HepG2 (cell line): ENCODE data around the gene DRAXIN. TPM values are rescaled to one million over a fixed set of nuclear protein-coding genes. Genes with fewer than 3 reads are reported as not detected.

Source experiments
- ATAC-seq: fragments of 200-7000 bp; cut with Tn5 transposase; 3 replicates; pipeline ENCODE4 v1.9.1; 2020; ENCODE audit warnings: mild to moderate bottlenecking, moderate library complexity
- BruUV-seq: library from RNA; stranded (reverse); fragments of 400-500 nt; replicated peaks from 2 replicates; lab custom pipeline; 2021; lab: Mats Ljungman, UMichigan
- CTCF ChIA-PET: fragments of 300-600 bp; formaldehyde crosslinking; extraction: SDS; loops from one replicate; lab custom pipeline; 2021; ENCODE audit warnings: low total read pairs, inconsistent platforms, low intra/inter-chr PET ratio; lab: Yijun Ruan, JAX
- POLR2A ChIA-PET: fragments of 350-600 bp; sonication (Branson Sonifier 250); formaldehyde crosslinking; loops from one replicate; lab custom pipeline; 2020; ENCODE audit warnings: antibody characterized with exemption, inconsistent platforms; lab: Yijun Ruan, JAX
- DNase-seq: peaks from one replicate; pipeline ENCODE4 v3.0.0-alpha.2; 2015; ENCODE audit warnings: low spot score
- FAIRE-seq: peaks from 3 replicates; lab custom pipeline; 2011; peaks lifted over from hg19 to GRCh38; lab: Jason Lieb, UNC
- H2AFZ ChIP-seq: one replicate; pipeline ENCODE4 v1.6.1; 2011; ENCODE audit warnings: low read length, inconsistent platforms
- H3K27ac ChIP-seq: fragments of 300-600 bp; 3 replicates; pipeline ENCODE4 v1.8.0; 2011; ENCODE audit warnings: mixed run types, mild to moderate bottlenecking, mixed read lengths, low read length, inconsistent platforms; ENCODE audit not compliant: insufficient read depth; ENCODE audit errors: extremely low read length
- H3K27me3 ChIP-seq, 2 experiments: fragments of 200-600 bp in 1 of 2; 2 replicates in 1 of 2; 3 replicates in 1 of 2; pipeline versions ENCODE4 v1.6.0 to v1.8.0; 2011; ENCODE audit warnings: low read length in 2 of 2, mild to moderate bottlenecking in 2 of 2, moderate library complexity in 2 of 2, inconsistent platforms in 1 of 2; ENCODE audit not compliant: insufficient read depth in 2 of 2, control insufficient read depth in 1 of 2
- H3K36me3 ChIP-seq, 2 experiments: fragments of 200-600 bp in 1 of 2; replicated peaks in 1 of 2; 2 replicates in 1 of 2; 3 replicates in 1 of 2; pipeline versions ENCODE4 v1.5.1 to v1.8.0; 2011; ENCODE audit warnings: low read length in 2 of 2, inconsistent platforms in 1 of 2; ENCODE audit not compliant: insufficient read depth in 2 of 2, control insufficient read depth in 1 of 2
- H3K4me1 ChIP-seq: 2 replicates; pipeline ENCODE4 v1.5.1; 2012; ENCODE audit warnings: low read length, inconsistent platforms; ENCODE audit not compliant: insufficient read depth
- H3K4me2 ChIP-seq: 2 replicates; pipeline ENCODE4 v1.6.0; 2011; ENCODE audit warnings: low read depth, low read length, inconsistent platforms
- H3K4me3 ChIP-seq, 3 experiments: fragments of 200-600 bp in 1 of 3; sonication (generic), shearing (Covaris generic) in 1 of 3; replicated peaks in 1 of 3; 2 replicates each; pipeline ENCODE4 v1.5.1; 2011 to 2016; ENCODE audit warnings: low read length in 3 of 3, inconsistent platforms in 2 of 3, low read depth in 2 of 3, mild to moderate bottlenecking in 2 of 3, control low read depth in 1 of 3, mixed read lengths in 1 of 3; ENCODE audit not compliant: insufficient read depth in 1 of 3
- H3K79me2 ChIP-seq: one replicate; pipeline ENCODE4 v1.6.1; 2011; ENCODE audit warnings: low read length, inconsistent platforms; ENCODE audit not compliant: insufficient read depth
- H3K9ac ChIP-seq: 2 replicates; pipeline ENCODE4 v1.6.0; 2011; ENCODE audit warnings: mild to moderate bottlenecking, low read depth, low read length, inconsistent platforms; ENCODE audit not compliant: insufficient read depth
- H3K9me3 ChIP-seq: 2 replicates; pipeline ENCODE4 v1.5.1; 2012; ENCODE audit warnings: mild to moderate bottlenecking, low read length
- H4K20me1 ChIP-seq: 2 replicates; pipeline ENCODE4 v1.6.0; 2011; ENCODE audit warnings: inconsistent platforms, mild to moderate bottlenecking, low read length, moderate library complexity; ENCODE audit not compliant: insufficient read depth
- MXI1 ChIP-seq: IDR thresholded peaks from 3 replicates; pipeline ENCODE4 v1.6.1; 2012; ENCODE audit warnings: low read depth, low read length, inconsistent platforms, borderline replicate concordance
- RAD21 ChIP-seq: fragments of 450-650 bp; formaldehyde crosslinking; IDR thresholded peaks from 2 replicates; pipeline ENCODE4 v1.5.0; 2020; ENCODE audit warnings: mild to moderate bottlenecking
- RBFOX2 ChIP-seq: fragments of 200-400 bp; formaldehyde crosslinking; IDR thresholded peaks from 2 replicates; pipeline ENCODE4 v1.6.1; 2017; ENCODE audit warnings: low read depth, mild to moderate bottlenecking, low read length
- SMARCE1 ChIP-seq: fragments of 450-650 bp; IDR thresholded peaks from 2 replicates; pipeline ENCODE4 v1.6.1; 2017; ENCODE audit warnings: borderline replicate concordance
- SMC3 ChIP-seq: IDR thresholded peaks from 2 replicates; pipeline ENCODE4 v1.6.1; 2011; ENCODE audit warnings: low read length, improper control_type of control experiment
- SSRP1 ChIP-seq: IDR thresholded peaks from 2 replicates; pipeline ENCODE4 v1.6.1; 2016; ENCODE audit warnings: control low read depth
- STAG1 ChIP-seq: sonication (generic); formaldehyde crosslinking; IDR thresholded peaks from 2 replicates; pipeline ENCODE4 v1.4.0; 2020; ENCODE audit warnings: missing genetic modification reagents
- SUZ12 ChIP-seq: fragments of 150-350 bp; IDR thresholded peaks from 2 replicates; pipeline ENCODE4 v1.6.1; 2014; ENCODE audit warnings: low read depth, low read length
- TRAFD1 ChIP-seq: sonication (generic); formaldehyde crosslinking; IDR thresholded peaks from 2 replicates; pipeline ENCODE4 v1.5.1; 2020; ENCODE audit warnings: missing genetic modification reagents, mild to moderate bottlenecking, borderline replicate concordance
- XRCC5 ChIP-seq: fragments of 200-400 bp; formaldehyde crosslinking; optimal IDR thresholded peaks from 2 replicates; pipeline ENCODE3; 2017; ENCODE audit warnings: mild to moderate bottlenecking, low read length
- ZNF749 ChIP-seq: sonication (generic); formaldehyde crosslinking; IDR thresholded peaks from 2 replicates; pipeline ENCODE4 v1.8.0; 2022; ENCODE audit warnings: mild to moderate bottlenecking, missing genetic modification reagents, moderate library complexity, borderline replicate concordance
- WGBS: methylation state at CpG from one replicate; pipeline ENCODE4 v1.1.6; 2017; ENCODE audit warnings: low lambda C conversion rate; 5-methylcytosine and 5-hydroxymethylcytosine counted together
- in situ Hi-C: cut with HindIII; loops from 2 replicates; pipeline ENCODE4 v1.10.0; 2017; ENCODE audit warnings: low pct_unique_long_range_greater_than_20kb; ENCODE audit not compliant: extremely low pct_ligation_motif_present
- intact Hi-C: fragments of 100-400 bp; cut with micrococcal nuclease; formaldehyde crosslinking; loops from one replicate; pipeline ENCODE4 v1.10.0; 2022; ENCODE audit not compliant: unreplicated experiment
- polyA plus RNA-seq, 8 experiments: library from polyadenylated mRNA; depleted of rRNA in 3 of 8; stranded (reverse) in 7 of 8; unstranded in 1 of 8; fragments of >200 nt; fragmentation: Illumina TruSeq in 4 of 8; extraction: Trizol in 4 of 8; gene quantifications; 2 replicates each; pipeline versions ENCODE4 v1.2.1 to v1.2.3, GENCODE V29; 2011 to 2016; ENCODE audit warnings: low read depth in 4 of 8, missing spikeins in 1 of 8, mixed read lengths in 1 of 8; ENCODE audit not compliant: insufficient read depth in 1 of 8
- total RNA-seq, 5 experiments: library from RNA; depleted of rRNA; stranded (reverse); fragments of >200 nt; fragmentation: Illumina TruSeq; extraction: Trizol; gene quantifications; 2 replicates each; pipeline ENCODE4 v1.2.3, GENCODE V29; 2016; ENCODE audit warnings: low read depth in 1 of 5
- TF ChIP-seq, protein P1 (sequence below): sonication (generic); formaldehyde crosslinking; IDR thresholded peaks from 2 replicates; pipeline ENCODE4 v1.5.0; 2020; ENCODE audit warnings: mild to moderate bottlenecking, missing genetic modification reagents, moderate library complexity

DRAXIN gene
- total and polyA plus RNA-seq, 2 of the 13 experiments (the other 11 are each of a cell fraction or from before 2014, with no cell fraction given): 0.02 TPM; not detected in 1

DNA sequence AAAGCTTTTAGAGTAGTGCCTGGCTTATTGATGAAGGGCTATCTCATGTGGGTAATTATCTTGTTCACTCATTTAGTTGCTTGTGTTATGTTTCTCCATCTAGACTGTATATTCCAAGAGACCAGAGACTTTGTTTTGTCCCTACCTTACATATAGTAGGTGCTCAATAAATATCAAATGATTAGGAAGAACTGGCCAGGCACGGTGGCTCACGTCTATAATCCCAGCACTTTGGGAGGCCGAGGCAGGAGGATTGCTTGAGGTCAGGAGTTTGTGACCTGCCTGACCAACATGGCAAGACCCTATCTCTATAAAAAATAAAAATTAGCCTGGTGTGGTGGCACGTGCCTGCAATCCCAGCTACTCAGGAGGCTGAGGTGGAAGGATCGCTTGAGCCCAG lies 46.2 kb upstream of the DRAXIN start (continued):
- no peak for TF ChIP-seq SMARCE1

DNA sequence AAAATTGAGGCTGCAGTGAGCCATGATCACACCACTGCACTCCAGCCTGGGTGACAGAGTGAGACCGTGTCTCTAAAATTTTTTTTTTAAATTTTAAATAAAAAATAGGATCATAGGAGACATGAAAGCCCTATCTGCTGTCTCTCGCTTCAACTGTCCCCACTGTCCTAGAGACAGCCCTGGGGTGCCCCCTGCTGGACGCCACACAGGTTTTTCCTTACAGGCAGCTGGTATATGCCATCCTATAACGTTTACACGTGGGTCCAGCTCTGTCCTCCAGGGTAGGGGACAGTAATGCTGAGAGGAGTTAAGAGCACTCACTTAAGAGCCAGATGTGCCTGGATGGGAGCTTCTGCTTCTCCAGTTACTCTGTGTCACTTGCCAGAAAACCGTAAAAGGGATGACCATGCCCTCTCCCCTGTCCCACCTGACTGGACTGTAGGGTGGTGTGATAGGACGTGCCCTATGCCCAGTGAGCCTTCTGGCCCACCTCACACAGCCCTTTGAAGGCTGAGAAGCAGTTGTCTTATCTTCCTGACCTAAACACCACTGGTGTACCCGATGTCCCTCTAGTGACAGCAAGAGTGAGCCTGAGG lies 45.7 kb upstream of the DRAXIN start:
- FAIRE-seq: no peak

More for the DNA sequence above, 45.7 kb upstream of the DRAXIN start:
- CTCF ChIA-PET: interaction anchor here (0.7 kb wide), 1 partner anchor 326 kb away, joined by 3 read pairs; no protein-coding TSS in a partner anchor
- Histone ChIP-seq H3K36me3 (peaks cover 0 to 2% of the 10 kb centered on the region in 2 experiments; a peak in 1 of 5 replicates), H4K20me1 (peaks cover 13% of the 10 kb centered on the region; the same call in 1 of the 2 replicates), H3K79me2 (no peaks in the 10 kb centered on the region), H3K4me2 (no peak overlapping the region), H3K9ac (no peak overlapping the region), H2AFZ (no peak overlapping the region), H3K27ac (no peak overlapping the region), H3K27me3 (no peaks in the 10 kb centered on the region), H3K9me3 (no peaks in the 10 kb centered on the region), H3K4me3 (no peak overlapping the region), H3K4me1 (peaks cover 39% of the 10 kb centered on the region)
- in situ Hi-C loops: loop anchor here (10.0 to 25.0 kb wide), 2 partner anchors 401 to 608 kb away; partner anchors contain the start of gene MASP2
- TF ChIP-seq ZNF749 (CRISPR knock-in tag) (no peak), XRCC5 (peak; percentile 52), SMC3 (peak; percentile 50; the same call in 1 of the 2 replicates), STAG1 (CRISPR knock-in tag) (peak; percentile 71), RBFOX2 (0 out of 2 replicates have a peak, but pooled peaks have one; percentile 36), SSRP1 (CRISPR knock-in tag) (peak; percentile 36; the same call in 1 of the 2 replicates), TRAFD1 (CRISPR knock-in tag) (no peak), MXI1 (peak; percentile 36; the same call in 1 of the 3 replicates), RAD21 (CRISPR knock-in tag) (0 out of 2 replicates have a peak, but pooled peaks have one; percentile 24), SUZ12 (no peak)
- TF ChIP-seq, protein P1, sequence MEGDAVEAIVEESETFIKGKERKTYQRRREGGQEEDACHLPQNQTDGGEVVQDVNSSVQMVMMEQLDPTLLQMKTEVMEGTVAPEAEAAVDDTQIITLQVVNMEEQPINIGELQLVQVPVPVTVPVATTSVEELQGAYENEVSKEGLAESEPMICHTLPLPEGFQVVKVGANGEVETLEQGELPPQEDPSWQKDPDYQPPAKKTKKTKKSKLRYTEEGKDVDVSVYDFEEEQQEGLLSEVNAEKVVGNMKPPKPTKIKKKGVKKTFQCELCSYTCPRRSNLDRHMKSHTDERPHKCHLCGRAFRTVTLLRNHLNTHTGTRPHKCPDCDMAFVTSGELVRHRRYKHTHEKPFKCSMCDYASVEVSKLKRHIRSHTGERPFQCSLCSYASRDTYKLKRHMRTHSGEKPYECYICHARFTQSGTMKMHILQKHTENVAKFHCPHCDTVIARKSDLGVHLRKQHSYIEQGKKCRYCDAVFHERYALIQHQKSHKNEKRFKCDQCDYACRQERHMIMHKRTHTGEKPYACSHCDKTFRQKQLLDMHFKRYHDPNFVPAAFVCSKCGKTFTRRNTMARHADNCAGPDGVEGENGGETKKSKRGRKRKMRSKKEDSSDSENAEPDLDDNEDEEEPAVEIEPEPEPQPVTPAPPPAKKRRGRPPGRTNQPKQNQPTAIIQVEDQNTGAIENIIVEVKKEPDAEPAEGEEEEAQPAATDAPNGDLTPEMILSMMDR (CRISPR knock-in tag): peak; percentile 77
- BruUV-seq: no TSS peak
- peak; percentile 78 for ATAC-seq
- POLR2A ChIA-PET: interaction anchor here (1.0 kb wide), 2 partner anchors 18 to 104 kb away, joined by 3 read pairs; partner anchors contain the start of gene FBXO6
- 43% methylated on average over 7 of the region's 8 CpGs for WGBS
- peak; percentile 65 for DNase-seq
- intact Hi-C loops: no loop called here
